Smooth muscle cell (in vitro differentiated cells): ENCODE measurements around the gene CTNNAL1. TPM values are rescaled to one million over a fixed set of nuclear protein-coding genes. Genes with fewer than 3 reads are reported as not detected.
"Not testable (repeated sequence)": the region's sequence is repeated elsewhere in the genome, so short reads cannot be mapped to it uniquely, and the experiment has no call there.

Source experiments
- DNase-seq: peaks from one replicate; lab custom pipeline; 2025; ENCODE audit not compliant: unreplicated experiment; lab: John Stamatoyannopoulos, UW
- H2AFZ ChIP-seq: fragments of 200-600 bp; sonication (generic); 2 replicates; pipeline ENCODE4 v1.6.0; 2016; ENCODE audit warnings: antibody characterized with exemption, low read depth, mild to moderate bottlenecking
- H3F3A ChIP-seq: fragments of 200-600 bp; sonication (generic); 2 replicates; pipeline ENCODE4 v1.6.0; 2017; ENCODE audit warnings: antibody characterized with exemption, low read depth
- H3K27ac ChIP-seq: fragments of 200-600 bp; sonication (generic); 2 replicates; pipeline ENCODE4 v1.5.1; 2016; ENCODE audit warnings: low read depth, mild to moderate bottlenecking
- H3K27me3 ChIP-seq: fragments of 200-600 bp; sonication (generic); 2 replicates; pipeline ENCODE4 v1.6.1; 2016; ENCODE audit warnings: low read depth, mild to moderate bottlenecking
- H3K36me3 ChIP-seq: fragments of 200-600 bp; sonication (generic); 2 replicates; pipeline ENCODE4 v1.5.1; 2016; ENCODE audit warnings: low read depth
- H3K4me1 ChIP-seq: fragments of 200-600 bp; sonication (generic); 2 replicates; pipeline ENCODE4 v1.5.1; 2016; ENCODE audit warnings: low read depth
- H3K4me2 ChIP-seq: fragments of 200-600 bp; sonication (generic); 2 replicates; pipeline ENCODE4 v1.6.0; 2016; ENCODE audit warnings: mild to moderate bottlenecking
- H3K4me3 ChIP-seq: fragments of 200-600 bp; sonication (generic); 2 replicates; pipeline ENCODE4 v1.5.1; 2016; ENCODE audit warnings: mild to moderate bottlenecking
- H3K79me2 ChIP-seq: fragments of 200-600 bp; sonication (generic); 2 replicates; pipeline ENCODE4 v1.6.0; 2016; ENCODE audit warnings: low read depth, mild to moderate bottlenecking
- H3K9ac ChIP-seq: fragments of 200-600 bp; sonication (generic); 2 replicates; pipeline ENCODE4 v1.6.0; 2016; ENCODE audit warnings: low read depth
- H3K9me3 ChIP-seq: fragments of 200-600 bp; sonication (generic); replicated peaks from 2 replicates; pipeline ENCODE4 v1.5.1; 2016; ENCODE audit warnings: low read depth
- H4K20me1 ChIP-seq: fragments of 200-600 bp; sonication (generic); 2 replicates; pipeline ENCODE4 v1.6.0; 2016; ENCODE audit warnings: low read depth
- CTCF ChIP-seq: fragments of 200-600 bp; sonication (generic); IDR thresholded peaks from 2 replicates; pipeline ENCODE4 v1.5.1; 2017; ENCODE audit warnings: borderline replicate concordance, mild to moderate bottlenecking, antibody characterized with exemption; ENCODE audit not compliant: insufficient read depth, poor library complexity, severe bottlenecking
- WGBS: methylation state at CpG from one replicate; pipeline ENCODE4 v1.1.7; 2016; ENCODE audit warnings: low lambda C conversion rate; 5-methylcytosine and 5-hydroxymethylcytosine counted together
- polyA plus RNA-seq: library from polyadenylated mRNA; unstranded; fragments of >200 nt; fragmentation: Nextera tagmentation; extraction: Ambion mirVana; gene quantifications from 2 replicates; pipeline ENCODE4 v1.2.1, GENCODE V29; 2016
- total RNA-seq: library from RNA; depleted of rRNA; stranded (reverse); fragments of >200 nt; gene quantifications from 2 replicates; pipeline ENCODE4 v1.2.3, GENCODE V29; 2014

The CTNNAL1 gene
- total and polyA plus RNA-seq, 2 experiments from 2014 or later: 27.4 to 33.5 TPM

GRCh38 chr9:108904161-108904560 is 109.1 kb downstream of the CTNNAL1 start:
- Histone ChIP-seq H3F3A (no peaks in the 10 kb centered on the region), H3K9ac (no peak overlapping the region), H3K9me3 (no peaks in the 10 kb centered on the region), H3K4me3 (no peak overlapping the region), H3K27ac (no peak overlapping the region), H4K20me1 (no peaks in the 10 kb centered on the region), H2AFZ (no peak overlapping the region), H3K79me2 (no peaks in the 10 kb centered on the region), H3K4me2 (no peak overlapping the region), H3K36me3 (peaks cover 38% of the 10 kb centered on the region), H3K27me3 (no peaks in the 10 kb centered on the region), H3K4me1 (no peaks in the 10 kb centered on the region)
- no peak for DNase-seq
- 100% methylated on average over 2 of the region's 3 CpGs for WGBS
- TF ChIP-seq CTCF: no peak

GRCh38 chr9:108903420-108904103 is 109.7 kb downstream of the CTNNAL1 start:
- no peak for DNase-seq
- H3K27ac ChIP-seq: no peak overlapping the region

DNA sequence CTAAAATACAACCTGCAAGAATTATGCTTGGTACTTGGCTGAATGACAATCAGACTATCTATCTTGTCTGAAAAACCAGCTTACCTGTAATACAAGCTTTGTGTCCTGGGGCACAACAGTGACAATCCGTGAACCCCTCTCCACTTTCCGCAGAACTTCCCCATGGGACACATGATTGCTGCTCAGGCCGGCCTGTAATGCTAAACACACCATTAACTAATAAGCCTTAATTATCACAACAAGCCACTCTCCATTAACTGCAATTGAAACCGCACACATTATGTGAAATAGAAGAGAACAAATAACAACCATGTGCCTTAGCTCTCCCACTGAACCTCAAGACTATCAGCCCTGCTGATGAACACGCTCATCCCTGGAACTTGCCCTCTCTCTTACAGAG is 113.1 kb downstream of the CTNNAL1 start:
- H3K27ac ChIP-seq: no peak overlapping the region
- no peak overlapping the region for H2AFZ ChIP-seq
- no peaks in the 10 kb centered on the region for H3K79me2 ChIP-seq
- H3K36me3 ChIP-seq: peaks cover 35% of the 10 kb centered on the region
- no peaks in the 10 kb centered on the region for H3K27me3 ChIP-seq
- no peaks in the 10 kb centered on the region for H3K4me1 ChIP-seq
- H3K4me3 ChIP-seq: no peak overlapping the region
- H3F3A ChIP-seq: no peaks in the 10 kb centered on the region
- DNase-seq: no peak
- H3K9ac ChIP-seq: no peak overlapping the region
- 95% methylated on average over 5 of the region's 5 CpGs for WGBS
- no peaks in the 10 kb centered on the region for H3K9me3 ChIP-seq
- H4K20me1 ChIP-seq: no peaks in the 10 kb centered on the region
- no peak overlapping the region for H3K4me2 ChIP-seq
- no peak for TF ChIP-seq CTCF

More at GRCh38 chr9:108903420-108904103, 109.7 kb downstream of the CTNNAL1 start:
- Histone ChIP-seq H3K36me3 (peaks cover 41% of the 10 kb centered on the region), H3K79me2 (no peaks in the 10 kb centered on the region), H3K9ac (no peak overlapping the region), H2AFZ (no peak overlapping the region), H3F3A (no peaks in the 10 kb centered on the region), H3K4me2 (no peak overlapping the region), H3K9me3 (no peaks in the 10 kb centered on the region), H3K4me1 (no peaks in the 10 kb centered on the region), H3K27me3 (no peaks in the 10 kb centered on the region), H3K4me3 (no peak overlapping the region), H4K20me1 (no peaks in the 10 kb centered on the region)
- 81% methylated on average over 2 of the region's 2 CpGs for WGBS
- TF ChIP-seq CTCF: no peak

DNA sequence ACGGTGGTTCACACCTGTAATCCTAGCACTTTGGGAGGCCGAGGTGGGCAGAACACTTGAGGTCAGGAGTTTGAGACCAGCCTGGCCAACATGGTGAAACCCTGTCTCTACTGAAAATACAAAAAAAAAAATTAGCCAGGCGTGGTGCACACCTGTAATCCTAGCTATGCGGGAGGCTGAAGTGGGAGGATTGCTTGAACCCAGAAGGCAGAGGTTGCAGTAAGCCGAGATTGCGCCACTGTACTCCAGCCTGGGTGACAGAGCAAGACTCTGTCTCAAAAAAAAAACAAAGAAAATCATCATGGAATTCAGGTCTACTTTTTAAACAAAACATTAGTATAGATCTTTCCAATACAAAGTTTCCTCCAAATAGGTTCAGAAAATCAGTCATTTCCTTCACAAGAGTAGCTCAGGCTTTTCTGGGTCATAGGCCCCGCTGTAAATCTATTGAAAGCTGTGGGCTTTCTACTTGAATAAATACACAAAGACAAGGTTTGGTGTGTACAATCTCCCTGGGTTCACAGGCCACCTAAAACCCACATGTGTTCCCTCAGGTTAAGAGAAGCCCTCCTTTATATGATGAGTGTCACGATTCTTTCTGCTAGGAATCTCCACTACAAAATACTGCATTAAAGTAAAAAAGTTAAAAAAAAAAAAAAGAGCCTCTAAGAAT is 114.1 kb downstream of the CTNNAL1 start:
- H3K36me3 ChIP-seq: peaks cover 35% of the 10 kb centered on the region
- 94% methylated on average over 8 of the region's 8 CpGs for WGBS
- not testable (repeated sequence) for H3K27me3 ChIP-seq

More for the DNA sequence above, 114.1 kb downstream of the CTNNAL1 start:
- H3K4me3 ChIP-seq, H3K79me2 ChIP-seq, H3K4me1 ChIP-seq, H2AFZ ChIP-seq, H3K9me3 ChIP-seq, DNase-seq, H3K9ac ChIP-seq, H4K20me1 ChIP-seq, H3K27ac ChIP-seq, H3F3A ChIP-seq, H3K4me2 ChIP-seq: not testable (repeated sequence)
